Fibroblast of pulmonary artery (primary cell): ENCODE data around the gene ELL3.

Experiments used
- DNase-seq: peaks from one replicate; pipeline ENCODE4 v3.0.0-alpha.2; 2010; ENCODE audit warnings: low read depth
- H3K4me3 ChIP-seq: replicated peaks from 2 replicates; pipeline ENCODE4 v1.5.1; 2011; ENCODE audit warnings: low read depth, mild to moderate bottlenecking, control low read depth, low read length, moderate library complexity
- CTCF ChIP-seq: IDR thresholded peaks from 2 replicates; pipeline ENCODE4 v1.5.1; 2011; ENCODE audit warnings: mild to moderate bottlenecking, control low read depth, low read length, inconsistent platforms; ENCODE audit errors: missing control alignments

ELL3 gene

DNA sequence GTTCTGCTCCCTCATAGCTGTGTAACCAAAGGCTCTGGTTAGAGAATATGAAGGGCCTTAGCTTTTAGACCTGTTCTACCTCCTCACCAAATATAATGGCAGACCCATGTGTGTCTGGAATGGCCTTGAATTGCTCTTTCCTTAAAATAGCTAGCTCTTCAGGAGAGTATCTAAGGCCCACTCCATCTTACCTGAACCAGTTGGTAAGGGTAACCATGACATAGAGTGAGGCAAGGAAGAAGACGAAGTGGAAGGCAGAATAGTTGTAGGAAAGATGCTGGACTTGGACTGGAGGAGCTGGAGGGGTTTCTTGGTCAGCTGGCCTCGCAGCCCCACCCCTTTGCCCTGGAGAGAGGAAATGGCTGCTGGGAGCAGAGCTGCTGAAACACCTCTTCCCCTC is 18.4 kb upstream of the ELL3 start:
- no peak for TF ChIP-seq CTCF
- DNase-seq = no peak
- H3K4me3 ChIP-seq = no peak overlapping the region

GRCh38 chr15:43794269-43795037 is 17.7 kb upstream of the ELL3 start:
- H3K4me3 ChIP-seq = no peak overlapping the region
- no peak for TF ChIP-seq CTCF
- peak; percentile 43 for DNase-seq

DNA sequence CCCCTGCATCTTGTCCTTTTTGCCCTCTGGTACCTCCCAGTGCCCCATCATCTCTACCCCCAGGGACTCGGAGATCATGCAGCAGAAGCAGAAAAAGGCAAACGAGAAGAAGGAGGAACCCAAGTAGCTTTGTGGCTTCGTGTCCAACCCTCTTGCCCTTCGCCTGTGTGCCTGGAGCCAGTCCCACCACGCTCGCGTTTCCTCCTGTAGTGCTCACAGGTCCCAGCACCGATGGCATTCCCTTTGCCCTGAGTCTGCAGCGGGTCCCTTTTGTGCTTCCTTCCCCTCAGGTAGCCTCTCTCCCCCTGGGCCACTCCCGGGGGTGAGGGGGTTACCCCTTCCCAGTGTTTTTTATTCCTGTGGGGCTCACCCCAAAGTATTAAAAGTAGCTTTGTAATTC is 16.9 kb upstream of the ELL3 start:
- DNase-seq = no peak
- TF ChIP-seq CTCF = no peak
- peak overlapping the region; percentile 100 for H3K4me3 ChIP-seq

- peak; percentile 40 for DNase-seq
- peak; percentile 9 for TF ChIP-seq CTCF
- peak overlapping the region; percentile 100 for H3K4me3 ChIP-seq
Measured at GRCh38 chr15:43792761-43793476, 16.2 kb upstream of the ELL3 start.

DNA sequence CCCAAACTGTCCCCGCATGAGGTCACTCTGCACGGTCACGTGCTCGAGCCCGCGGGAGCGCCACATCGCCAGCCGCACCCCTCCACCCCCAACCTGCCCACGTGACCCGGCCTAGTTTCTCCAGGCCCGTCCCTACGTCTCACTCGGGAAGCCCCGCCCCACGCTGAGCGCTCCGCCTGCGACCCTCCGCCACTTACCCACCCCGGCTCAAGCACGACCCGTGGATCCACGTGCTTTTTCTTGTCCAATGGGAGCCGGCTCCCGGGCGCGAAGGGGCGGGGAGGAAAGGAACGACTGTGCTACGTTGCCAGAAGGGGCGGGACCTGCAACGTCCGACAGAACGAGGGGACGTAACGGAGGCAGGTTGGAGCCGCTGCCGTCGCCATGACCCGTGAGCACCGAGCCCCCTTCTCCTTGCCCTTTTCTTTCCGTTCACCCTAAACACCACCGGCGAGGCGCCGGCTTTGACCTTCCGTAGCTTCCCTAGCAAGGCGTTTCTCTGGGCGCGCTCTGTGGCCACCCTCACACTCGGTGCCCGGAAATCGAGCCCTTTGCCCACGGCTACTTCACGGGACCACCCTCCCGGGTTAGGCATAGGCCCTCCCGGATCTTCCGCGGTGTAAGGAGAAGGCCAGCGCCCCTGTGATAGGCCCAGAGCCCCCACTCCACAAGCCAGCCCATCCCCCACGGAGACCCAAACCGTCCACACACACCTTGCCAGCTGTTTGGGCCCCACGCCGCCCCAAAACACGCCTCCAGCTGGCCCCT is 15.4 kb upstream of the ELL3 start, which contains the start of gene SERF2:
Gene SERF2 (plus strand): TSS at position 328 of the 768 bp plus-strand sequence. CDS start 57 bp downstream, at position 385.
- H3K4me3 ChIP-seq = peak within 1 kb of the TSS; percentile 100
- DNase-seq = peak; percentile 100
- no peak for TF ChIP-seq CTCF

- no peak for DNase-seq
- no peak for TF ChIP-seq CTCF
- no peak overlapping the region for H3K4me3 ChIP-seq
Measured at GRCh38 chr15:43789409-43789808, 12.6 kb upstream of the ELL3 start.
